Endothelial cell of umbilical vein (primary cell): ENCODE results near the gene ENGASE. TPM values are rescaled to one million over a fixed set of nuclear protein-coding genes. Genes with fewer than 3 reads are reported as not detected.

Experiments
- BruUV-seq: library from RNA; stranded (reverse); fragments of 400-500 nt; replicated peaks from 2 replicates; lab custom pipeline; 2021; lab: Mats Ljungman, UMichigan
- CTCF ChIA-PET: fragments of 300-600, 350-600 bp; sonication (Branson Sonifier 250); formaldehyde crosslinking; loops from one replicate; lab custom pipeline; 2021; ENCODE audit warnings: antibody characterized with exemption, inconsistent platforms; lab: Charles Lee
- POLR2A ChIA-PET: fragments of 300-600, 350-600 bp; sonication (Branson Sonifier 250); formaldehyde crosslinking; loops from one replicate; lab custom pipeline; 2021; ENCODE audit warnings: antibody characterized with exemption, inconsistent platforms; lab: Charles Lee
- DNase-seq: peaks from one replicate; pipeline ENCODE4 v3.0.0-alpha.2; 2011; ENCODE audit warnings: low read depth, low spot score
- FAIRE-seq: peaks from 2 replicates; lab custom pipeline; 2011; peaks lifted over from hg19 to GRCh38; lab: Jason Lieb, UNC
- H2AFZ ChIP-seq: 2 replicates; pipeline ENCODE4 v1.6.0; 2012; ENCODE audit warnings: low read depth, low read length, control low read depth, inconsistent platforms
- H3K27ac ChIP-seq: 2 replicates; pipeline ENCODE4 v1.5.1; 2011; ENCODE audit warnings: low read depth, mild to moderate bottlenecking, control low read depth, low read length, moderate library complexity; ENCODE audit not compliant: insufficient read depth
- H3K27me3 ChIP-seq, 2 experiments: 2 replicates each; pipeline versions ENCODE4 v1.6.0 to v1.6.1; 2011; ENCODE audit warnings: low read length in 2 of 2, mixed read lengths in 1 of 2; ENCODE audit not compliant: control insufficient read depth in 2 of 2, insufficient read depth in 2 of 2
- H3K36me3 ChIP-seq, 2 experiments: 2 replicates in 1 of 2; 3 replicates in 1 of 2; pipeline ENCODE4 v1.5.1; 2011; ENCODE audit warnings: low read length in 2 of 2, mild to moderate bottlenecking in 1 of 2, moderate library complexity in 1 of 2; ENCODE audit not compliant: control insufficient read depth in 2 of 2, insufficient read depth in 2 of 2; ENCODE audit errors: extremely low read depth in 1 of 2
- H3K4me1 ChIP-seq: 3 replicates; pipeline ENCODE4 v1.5.1; 2011; ENCODE audit warnings: mild to moderate bottlenecking, low read length; ENCODE audit not compliant: control insufficient read depth, insufficient read depth; ENCODE audit errors: extremely low read depth
- H3K4me2 ChIP-seq: 2 replicates; pipeline ENCODE4 v1.6.1; 2011; ENCODE audit warnings: low read length, control low read depth, mixed read lengths; ENCODE audit not compliant: insufficient read depth
- H3K4me3 ChIP-seq, 3 experiments: fragments of 200-600 bp in 1 of 3; sonication (generic), shearing (Covaris generic) in 1 of 3; replicated peaks in 1 of 3; 2 replicates each; pipeline ENCODE4 v1.5.1; 2011 to 2016; ENCODE audit warnings: control low read depth in 3 of 3, low read length in 3 of 3, mild to moderate bottlenecking in 2 of 3, inconsistent platforms in 1 of 3, low read depth in 1 of 3, moderate library complexity in 1 of 3; ENCODE audit not compliant: insufficient read depth in 1 of 3
- H3K79me2 ChIP-seq: 2 replicates; pipeline ENCODE4 v1.6.0; 2012; ENCODE audit warnings: low read length, inconsistent platforms; ENCODE audit not compliant: control insufficient read depth, insufficient read depth
- H3K9ac ChIP-seq: replicated peaks from 2 replicates; pipeline ENCODE3; 2011; ENCODE audit warnings: low read length, control low read depth; ENCODE audit not compliant: insufficient read depth; ENCODE audit errors: extremely low read depth
- H3K9me1 ChIP-seq: replicated peaks from 3 replicates; pipeline ENCODE4 v1.6.0; 2011; ENCODE audit warnings: mild to moderate bottlenecking, low read length; ENCODE audit not compliant: control insufficient read depth, insufficient read depth; ENCODE audit errors: extremely low read depth
- H3K9me3 ChIP-seq: replicated peaks from 2 replicates; pipeline ENCODE4 v1.5.1; 2012; ENCODE audit warnings: low read length, inconsistent platforms; ENCODE audit not compliant: control insufficient read depth, insufficient read depth
- H4K20me1 ChIP-seq: replicated peaks from 2 replicates; pipeline ENCODE3; 2011; ENCODE audit warnings: mild to moderate bottlenecking, low read length; ENCODE audit not compliant: control insufficient read depth, insufficient read depth; ENCODE audit errors: extremely low read depth
- EZH2 ChIP-seq: IDR thresholded peaks from 2 replicates; pipeline ENCODE4 v1.6.1; 2012; ENCODE audit warnings: borderline replicate concordance, low read depth, mild to moderate bottlenecking, moderate library complexity, low read length, inconsistent platforms; ENCODE audit not compliant: severe bottlenecking
- FOS ChIP-seq: IDR thresholded peaks from 2 replicates; pipeline ENCODE4 v1.6.1; 2011; ENCODE audit warnings: mild to moderate bottlenecking, low read length, moderate library complexity, borderline replicate concordance; ENCODE audit not compliant: insufficient read depth
- GATA2 ChIP-seq: IDR thresholded peaks from 2 replicates; pipeline ENCODE4 v1.7.0; 2011; ENCODE audit warnings: low read depth, mild to moderate bottlenecking, moderate library complexity, mixed read lengths, low read length; ENCODE audit not compliant: insufficient read length, insufficient read depth
- JUN ChIP-seq: IDR thresholded peaks from 2 replicates; pipeline ENCODE4 v1.6.1; 2011; ENCODE audit warnings: borderline replicate concordance, low read depth; ENCODE audit not compliant: insufficient read length, insufficient read depth
- POLR2A ChIP-seq: IDR thresholded peaks from 2 replicates; pipeline ENCODE4 v1.6.1; 2012; ENCODE audit warnings: low read depth, mild to moderate bottlenecking, control low read depth, low read length
- POLR2AphosphoS5 ChIP-seq: IDR thresholded peaks from 2 replicates; pipeline ENCODE4 v1.6.1; 2012; ENCODE audit warnings: low read depth, mild to moderate bottlenecking, control low read depth, low read length, moderate library complexity; ENCODE audit not compliant: insufficient read depth
- dilution Hi-C: fragments of 300-500 bp; cut with MboI; formaldehyde crosslinking; loops from one replicate; pipeline ENCODE4 v1.15.0; 2019; ENCODE audit warnings: low sequenced_read_pairs; ENCODE audit not compliant: extremely low pct_ligation_motif_present
- intact Hi-C: fragments of 100-400 bp; cut with micrococcal nuclease; formaldehyde crosslinking; loops from one replicate; pipeline ENCODE4 v1.10.0; 2022
- polyA plus RNA-seq, 4 experiments: library from polyadenylated mRNA; depleted of rRNA in 3 of 4; stranded (reverse) in 3 of 4; unstranded in 1 of 4; fragments of >200 nt; gene quantifications; 2 replicates each; pipeline versions ENCODE4 v1.2.1 to v1.2.3, GENCODE V29; 2011 to 2012; ENCODE audit warnings: missing spikeins in 1 of 4
- total RNA-seq: library from RNA; stranded (reverse); gene quantifications from 2 replicates; pipeline ENCODE4 v1.2.3, GENCODE V29; 2021
- TF ChIP-seq, protein P1 (sequence below): IDR thresholded peaks from 2 replicates; pipeline ENCODE4 v1.6.1; 2011; ENCODE audit not compliant: insufficient read depth, insufficient read length
- TF ChIP-seq, protein P2 (sequence below), 2 donors: IDR thresholded peaks; 1 replicate in 1 of 2; 2 replicates in 1 of 2; pipeline ENCODE4 v1.5.1; 2011; ENCODE audit warnings: low read length in 2 of 2, mild to moderate bottlenecking in 2 of 2, moderate library complexity in 2 of 2, control low read depth in 1 of 2, inconsistent platforms in 1 of 2, low read depth in 1 of 2; ENCODE audit not compliant: insufficient read depth in 1 of 2; ENCODE audit errors: extremely low read depth in 1 of 2

ENGASE gene
- total and polyA plus RNA-seq, 2 donors (not counting 3 experiments of a cell fraction or from before 2014, with no cell fraction given), result 13.7 to 20.8 TPM

DNA sequence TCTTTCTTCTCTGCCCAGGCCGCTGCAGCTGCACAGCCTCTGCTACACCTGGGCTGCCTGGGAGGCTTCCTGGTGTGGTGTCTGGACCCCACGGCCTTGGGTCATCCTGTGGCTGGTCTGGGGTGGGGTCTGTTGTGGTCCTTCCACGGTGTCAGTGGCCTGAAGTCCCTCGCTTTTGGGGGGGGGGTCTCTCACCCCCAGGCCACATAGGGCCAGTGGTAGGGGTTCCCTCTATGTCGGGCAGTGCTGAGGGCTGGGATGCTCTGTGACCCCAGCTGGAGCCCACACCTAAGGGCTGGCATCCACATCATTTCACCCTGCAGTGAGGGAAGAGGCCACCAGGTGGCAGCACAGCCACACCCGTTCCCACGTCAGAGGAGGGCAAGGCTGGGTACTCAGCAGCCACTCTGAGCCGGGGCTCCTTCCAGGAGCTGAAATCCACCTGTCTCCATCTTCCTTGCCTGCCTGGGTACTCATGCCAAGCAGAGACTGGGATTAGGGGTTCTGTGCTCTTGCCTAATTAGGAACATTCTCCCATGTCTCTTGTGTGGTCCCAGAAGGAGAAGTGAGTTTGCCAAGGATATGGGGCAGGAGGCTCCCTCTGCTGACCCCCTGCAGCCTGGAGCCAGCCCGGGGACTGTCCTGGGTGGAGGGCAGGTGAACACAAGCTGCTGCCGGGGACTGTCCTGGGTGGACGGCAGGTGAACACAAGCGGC lies 13.0 kb downstream of the ENGASE start:
- CTCF ChIA-PET, result interaction anchor here (0.5 to 14.1 kb wide), 24 partner anchors 9 to 621 kb away, joined by 3 to 428 read pairs (median 4); partner anchors contain the start of gene ENGASE
- H3K36me3 ChIP-seq, result peaks cover 0 to 3% of the 10 kb centered on the region in 2 experiments
- no peak overlapping the region for H3K27ac ChIP-seq
- POLR2A ChIA-PET, result interaction anchor here (1.1 kb wide), 1 partner anchor 306 kb away, joined by 4 read pairs; no protein-coding TSS in a partner anchor
- H3K9ac ChIP-seq, result no peak overlapping the region
- no peaks in the 10 kb centered on the region for H3K9me3 ChIP-seq
- peak; percentile 94 for FAIRE-seq
- no peak overlapping the region for H3K4me2 ChIP-seq
- H3K79me2 ChIP-seq, result no peaks in the 10 kb centered on the region
- H4K20me1 ChIP-seq, result no peaks in the 10 kb centered on the region
- DNase-seq, result peak; percentile 51
- H3K4me3 ChIP-seq, result no peak overlapping the region
- no peak overlapping the region for H2AFZ ChIP-seq
- H3K9me1 ChIP-seq, result no peaks in the 10 kb centered on the region
- no TSS peak for BruUV-seq
- dilution Hi-C loops, result no loop called here
- intact Hi-C loops, result loop anchor here (1.0 to 10.0 kb wide), 4 partner anchors 77 to 621 kb away; no protein-coding TSS in a partner anchor
- no peaks in the 10 kb centered on the region for H3K27me3 ChIP-seq
- TF ChIP-seq EZH2 (no peak), FOS (no peak), GATA2 (no peak), JUN (no peak), POLR2A (no peak), POLR2AphosphoS5 (no peak)
- TF ChIP-seq, protein P1, sequence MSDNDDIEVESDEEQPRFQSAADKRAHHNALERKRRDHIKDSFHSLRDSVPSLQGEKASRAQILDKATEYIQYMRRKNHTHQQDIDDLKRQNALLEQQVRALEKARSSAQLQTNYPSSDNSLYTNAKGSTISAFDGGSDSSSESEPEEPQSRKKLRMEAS, result no peak
- TF ChIP-seq, protein P2, sequence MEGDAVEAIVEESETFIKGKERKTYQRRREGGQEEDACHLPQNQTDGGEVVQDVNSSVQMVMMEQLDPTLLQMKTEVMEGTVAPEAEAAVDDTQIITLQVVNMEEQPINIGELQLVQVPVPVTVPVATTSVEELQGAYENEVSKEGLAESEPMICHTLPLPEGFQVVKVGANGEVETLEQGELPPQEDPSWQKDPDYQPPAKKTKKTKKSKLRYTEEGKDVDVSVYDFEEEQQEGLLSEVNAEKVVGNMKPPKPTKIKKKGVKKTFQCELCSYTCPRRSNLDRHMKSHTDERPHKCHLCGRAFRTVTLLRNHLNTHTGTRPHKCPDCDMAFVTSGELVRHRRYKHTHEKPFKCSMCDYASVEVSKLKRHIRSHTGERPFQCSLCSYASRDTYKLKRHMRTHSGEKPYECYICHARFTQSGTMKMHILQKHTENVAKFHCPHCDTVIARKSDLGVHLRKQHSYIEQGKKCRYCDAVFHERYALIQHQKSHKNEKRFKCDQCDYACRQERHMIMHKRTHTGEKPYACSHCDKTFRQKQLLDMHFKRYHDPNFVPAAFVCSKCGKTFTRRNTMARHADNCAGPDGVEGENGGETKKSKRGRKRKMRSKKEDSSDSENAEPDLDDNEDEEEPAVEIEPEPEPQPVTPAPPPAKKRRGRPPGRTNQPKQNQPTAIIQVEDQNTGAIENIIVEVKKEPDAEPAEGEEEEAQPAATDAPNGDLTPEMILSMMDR (IDR thresholded peaks at IDR 0.05; ENCODE audit: extremely low read depth in 1 of 2, insufficient read depth in 1 of 2, low read depth in 1 of 2, low read length in 2 of 2), result peak; percentile 81 to 88
- no peaks in the 10 kb centered on the region for H3K4me1 ChIP-seq
